Activated T-helper 1 cell treated with anti-CD3 and anti-CD28 coated beads, Interleukin-12 subunit alpha, Interleukin-12 subunit beta, Interleukin-2, Interleukin-4 antibody, amounts not matched to agents 30 ng/mL and 10 ng/mL and 1 ng/mL, durations not matched to agents 14 hours and 24 hours and 36 hours (primary cell): ENCODE data around the gene SNAP23. TPM values are rescaled to one million over a fixed set of nuclear protein-coding genes. Genes with fewer than 3 reads are reported as not detected.

Experiments used
- DNase-seq: peaks from one replicate; pipeline ENCODE4 v3.0.0; 2021; ENCODE audit warnings: low spot score
- H3K27ac Mint-ChIP-seq: one replicate; pipeline ENCODE4 v1.8.0; 2021; ENCODE audit warnings: mild to moderate bottlenecking, mixed read lengths
- H3K27me3 Mint-ChIP-seq: one replicate; pipeline ENCODE4 v1.8.0; 2022; ENCODE audit warnings: mild to moderate bottlenecking, moderate library complexity, mixed read lengths; ENCODE audit not compliant: insufficient read depth
- H3K36me3 Mint-ChIP-seq: one replicate; pipeline ENCODE4 v1.8.0; 2021; ENCODE audit warnings: low read depth, mixed read lengths
- H3K4me1 Mint-ChIP-seq: one replicate; pipeline ENCODE4 v1.8.0; 2021; ENCODE audit warnings: low read depth, mixed read lengths
- H3K4me3 Mint-ChIP-seq: one replicate; pipeline ENCODE4 v1.8.0; 2021; ENCODE audit warnings: mild to moderate bottlenecking, moderate library complexity, mixed read lengths
- H3K9me3 Mint-ChIP-seq: one replicate; pipeline ENCODE4 v1.8.0; 2021; ENCODE audit warnings: mixed read lengths
- intact Hi-C: fragments of 100-400 bp; cut with micrococcal nuclease; formaldehyde crosslinking; loops from one replicate; pipeline ENCODE4 v1.15.1; 2024
- total RNA-seq: library from RNA; stranded (reverse); gene quantifications from 2 replicates; pipeline ENCODE4 v1.2.3, GENCODE V29; 2022

SNAP23 gene
- total RNA-seq, 1 donor from 2014 or later = 73.8 TPM

DNA sequence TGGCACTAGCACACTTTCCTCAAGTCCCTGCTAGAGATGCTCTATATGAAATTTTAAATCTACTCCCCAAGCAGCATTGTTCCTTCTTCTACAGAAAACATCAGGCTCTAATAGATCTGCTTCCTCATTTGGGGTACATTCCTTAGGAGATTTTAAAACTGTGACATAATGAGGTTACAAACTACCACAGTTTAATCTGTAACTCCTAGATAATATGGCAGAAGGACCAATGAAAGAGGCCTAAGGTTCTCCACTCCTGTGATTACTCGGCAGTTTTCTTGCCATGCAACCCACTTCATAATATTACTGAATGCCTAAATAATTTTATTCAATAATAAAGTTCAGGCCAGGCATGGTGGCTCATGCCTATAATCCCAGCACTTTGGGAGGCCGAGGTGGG is 20.6 kb upstream of the SNAP23 start:
- H3K4me1 Mint-ChIP-seq = peaks cover 5% of the 10 kb centered on the region
- no peak overlapping the region for H3K4me3 Mint-ChIP-seq
- H3K9me3 Mint-ChIP-seq = no peaks in the 10 kb centered on the region
- DNase-seq = no peak
- H3K27me3 Mint-ChIP-seq = no peaks in the 10 kb centered on the region
- H3K27ac Mint-ChIP-seq = no peak overlapping the region
- peaks cover 6% of the 10 kb centered on the region for H3K36me3 Mint-ChIP-seq
- intact Hi-C loops = loop anchor here (5.0 kb wide), 1 partner anchor 203 kb away; the partner anchor contains the start of genes GANC and TMEM87A

DNA sequence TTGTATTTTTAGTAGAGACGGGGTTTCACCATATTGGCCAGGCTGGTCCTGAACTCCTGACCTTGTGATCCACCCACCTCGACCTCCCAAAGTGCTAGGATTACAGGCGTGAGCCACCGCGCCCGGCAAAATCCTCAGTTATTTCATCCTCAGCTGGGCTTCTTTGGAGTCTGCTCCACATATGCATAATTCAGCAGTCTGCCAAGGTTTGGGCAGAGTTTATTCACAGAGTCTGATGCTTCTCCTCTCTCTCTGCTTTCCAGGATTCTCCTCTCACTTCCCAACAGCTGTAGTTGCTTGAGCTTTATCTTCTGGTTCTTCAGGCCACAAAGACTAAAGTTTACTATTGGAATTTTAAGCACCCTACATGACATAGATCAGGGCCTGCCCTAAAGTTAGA is 12.7 kb upstream of the SNAP23 start:
- H3K9me3 Mint-ChIP-seq = no peaks in the 10 kb centered on the region
- H3K27ac Mint-ChIP-seq = no peak overlapping the region
- H3K27me3 Mint-ChIP-seq = no peaks in the 10 kb centered on the region
- intact Hi-C loops = no loop called here
- H3K4me3 Mint-ChIP-seq = no peak overlapping the region
- peaks cover 11% of the 10 kb centered on the region for H3K4me1 Mint-ChIP-seq
- no peak for DNase-seq
- peaks cover 11% of the 10 kb centered on the region for H3K36me3 Mint-ChIP-seq

DNA sequence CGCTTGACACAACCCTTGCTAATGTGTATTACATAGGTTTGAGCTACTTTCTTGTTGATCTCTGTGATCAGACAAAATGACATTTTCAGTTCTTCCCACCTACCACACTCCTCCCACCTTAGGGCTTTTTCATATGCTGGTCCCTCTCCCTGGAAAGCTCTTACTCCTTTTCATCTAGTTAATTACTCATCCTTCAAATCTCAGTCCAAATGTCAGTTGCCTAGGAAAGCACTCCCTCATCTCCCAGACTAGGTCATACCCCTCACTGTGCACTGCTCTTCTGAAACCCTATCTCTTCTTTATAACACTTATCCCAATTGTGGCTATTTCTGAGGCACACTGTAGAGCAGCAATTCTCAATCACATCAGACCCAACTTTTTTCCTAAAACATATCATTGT is 11.8 kb upstream of the SNAP23 start:
- Mint-ChIP-seq H3K27ac (peak overlapping the region; percentile 15), H3K4me1 (peaks cover 20% of the 10 kb centered on the region), H3K9me3 (no peaks in the 10 kb centered on the region), H3K27me3 (no peaks in the 10 kb centered on the region), H3K36me3 (peaks cover 15% of the 10 kb centered on the region), H3K4me3 (no peak overlapping the region)
- DNase-seq = no peak
- intact Hi-C loops = no loop called here

DNA sequence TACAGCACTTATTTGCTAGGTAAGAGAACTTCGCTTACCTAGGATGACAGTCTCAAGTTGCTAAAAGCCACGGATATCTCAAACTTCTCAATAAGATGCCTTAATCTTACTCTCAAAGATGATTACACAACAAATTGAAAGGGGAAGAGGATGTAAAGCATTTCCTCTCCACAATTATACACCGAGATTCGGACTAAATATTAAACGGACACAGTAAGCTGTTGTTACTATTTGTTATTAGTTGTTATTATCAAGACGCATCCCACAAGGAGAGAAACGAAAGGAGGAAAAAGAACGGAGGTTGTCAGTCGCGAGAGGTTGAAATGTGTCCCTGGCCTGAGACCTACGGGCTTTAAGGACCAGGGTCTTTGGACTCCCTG is 5.2 kb upstream of the SNAP23 start:
- peaks cover 38% of the 10 kb centered on the region for H3K4me1 Mint-ChIP-seq
- H3K27ac Mint-ChIP-seq = peak overlapping the region; percentile 99
- H3K27me3 Mint-ChIP-seq = no peaks in the 10 kb centered on the region
- H3K36me3 Mint-ChIP-seq = peaks cover 5% of the 10 kb centered on the region
- H3K4me3 Mint-ChIP-seq = peak overlapping the region; percentile 99
- intact Hi-C loops = loop anchor here (10.0 kb wide), 1 partner anchor 245 kb away; the partner anchor contains the start of gene CDAN1
- H3K9me3 Mint-ChIP-seq = no peaks in the 10 kb centered on the region
- no peak for DNase-seq

DNA sequence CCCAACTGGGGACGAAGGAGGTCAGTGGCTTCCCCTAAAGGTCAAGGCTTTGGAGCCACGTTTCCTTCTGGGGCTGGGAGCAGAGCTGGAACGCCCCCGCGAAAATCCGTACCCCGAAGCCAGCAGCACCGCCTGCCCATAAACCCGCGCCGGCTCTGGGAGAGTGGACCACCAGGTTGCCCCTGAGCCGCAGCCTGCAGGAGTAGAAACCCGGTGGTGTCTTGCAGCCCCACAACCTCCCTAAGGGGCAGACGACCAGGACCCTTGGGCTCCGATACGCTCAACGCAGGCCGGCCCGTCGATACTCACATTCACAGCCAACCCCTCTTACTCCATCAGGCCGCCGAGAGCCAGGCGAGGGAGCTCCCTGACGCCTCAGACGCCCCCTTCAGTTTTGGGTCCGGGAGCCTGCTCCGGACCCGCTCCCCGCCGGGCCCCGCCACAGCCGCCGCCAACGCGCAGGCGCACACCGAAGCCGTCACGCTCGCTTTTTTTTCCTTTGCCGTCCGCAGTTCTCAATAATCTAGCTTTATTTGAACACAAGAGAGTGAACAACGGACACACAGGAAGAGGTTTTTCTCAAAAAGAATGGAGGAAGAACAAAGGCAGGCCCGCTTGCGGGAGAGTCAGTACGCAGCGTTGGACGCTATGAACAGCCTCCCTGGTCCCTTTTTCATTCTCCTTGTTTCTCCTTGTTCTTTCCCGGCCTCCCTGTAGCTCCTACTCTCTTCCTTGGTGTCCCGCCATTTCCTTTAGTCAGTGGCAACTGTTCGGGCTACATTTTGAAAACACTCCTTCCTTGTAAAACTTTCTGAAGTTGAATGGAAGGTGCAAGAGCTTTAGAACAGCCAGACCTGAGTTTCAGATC is 4.5 kb upstream of the SNAP23 start, which contains the start of gene ZNF106:
Gene ZNF106, minus strand, starts transcription at position 471 of the 868 bp plus-strand sequence. CDS start 18,852 bp downstream, outside the sequence.
- Mint-ChIP-seq H3K27me3 (no peaks in the 10 kb centered on the region), H3K9me3 (no peaks in the 10 kb centered on the region)

DNA sequence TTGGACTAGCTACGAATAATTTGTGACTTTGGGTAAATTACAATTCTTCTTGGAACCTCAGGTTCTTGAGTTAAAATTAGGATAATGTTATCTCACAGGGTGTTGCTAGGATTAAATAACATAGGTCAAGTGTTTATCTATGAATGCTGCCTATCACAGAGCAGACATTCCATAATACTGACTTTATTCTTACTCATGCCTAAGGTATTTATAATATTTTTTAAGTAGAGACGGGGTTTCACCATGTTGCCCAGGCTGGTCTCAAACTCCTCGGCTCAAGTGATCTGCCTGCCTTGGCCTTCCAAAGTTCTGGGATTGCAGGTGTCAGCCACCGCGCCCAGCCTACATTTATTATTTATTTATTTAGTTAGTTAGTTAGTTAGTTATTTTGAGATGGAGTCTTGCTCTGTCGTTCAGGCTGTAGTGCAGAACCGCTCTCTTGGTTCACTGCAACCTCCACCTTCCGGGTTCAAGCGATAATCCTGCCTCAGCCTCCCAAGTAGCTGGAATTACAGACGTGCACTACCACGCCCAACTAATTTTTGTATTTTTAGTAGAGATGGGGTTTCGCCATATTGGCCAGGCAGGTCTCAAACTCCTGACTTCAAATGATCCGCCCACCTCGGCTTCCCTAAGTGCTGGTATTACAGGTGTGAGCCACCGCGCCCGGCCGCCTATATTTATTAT is 3.8 kb upstream of the SNAP23 start:
- H3K9me3 Mint-ChIP-seq = no peaks in the 10 kb centered on the region
- intact Hi-C loops = loop anchor here (1.0 to 10.0 kb wide), 4 partner anchors 57 to 243 kb away; partner anchors contain the start of genes CDAN1, GANC, HAUS2 and LRRC57
- DNase-seq = no peak
- peak overlapping the region; percentile 99 for H3K4me3 Mint-ChIP-seq
- no peaks in the 10 kb centered on the region for H3K27me3 Mint-ChIP-seq
- H3K27ac Mint-ChIP-seq = peak overlapping the region; percentile 99
- H3K36me3 Mint-ChIP-seq = peaks cover 9% of the 10 kb centered on the region
- H3K4me1 Mint-ChIP-seq = peaks cover 52% of the 10 kb centered on the region

More for the DNA sequence above, 4.5 kb upstream of the SNAP23 start, which contains the start of gene ZNF106:
- DNase-seq = peak; percentile 86
- H3K27ac Mint-ChIP-seq = peak within 1 kb of the TSS; percentile 99
- H3K4me1 Mint-ChIP-seq = peaks cover 45% of the 10 kb centered on the region
- H3K36me3 Mint-ChIP-seq = peaks cover 9% of the 10 kb centered on the region
- intact Hi-C loops = loop anchor here (1.0 to 10.0 kb wide), 4 partner anchors 57 to 244 kb away; partner anchors contain the start of genes CDAN1, GANC, HAUS2 and LRRC57
- H3K4me3 Mint-ChIP-seq = peak within 1 kb of the TSS; percentile 99

DNA sequence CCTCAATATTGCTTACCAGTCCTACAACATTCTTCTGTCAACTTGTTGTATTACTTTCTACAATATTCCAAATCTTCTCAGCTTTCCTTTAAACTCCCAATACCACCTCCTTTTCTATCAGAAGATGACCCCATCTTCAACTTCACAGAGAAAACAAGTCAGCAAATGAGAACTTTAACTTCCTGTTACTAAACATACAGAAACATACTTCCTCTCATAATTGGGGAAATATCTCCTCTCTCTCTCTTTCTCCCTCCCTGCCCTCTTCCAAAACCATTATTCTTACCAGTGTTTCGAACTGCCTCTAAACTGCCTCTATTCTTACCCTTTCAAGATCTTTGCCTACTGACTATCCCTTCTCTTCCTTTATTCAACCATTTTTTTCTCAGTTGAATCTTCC is 1.8 kb upstream of the SNAP23 start:
- H3K9me3 Mint-ChIP-seq = no peaks in the 10 kb centered on the region
- H3K27me3 Mint-ChIP-seq = no peaks in the 10 kb centered on the region
- H3K4me1 Mint-ChIP-seq = peaks cover 54% of the 10 kb centered on the region
- peak overlapping the region; percentile 2 for H3K27ac Mint-ChIP-seq
- intact Hi-C loops = loop anchor here (10.0 kb wide), 1 partner anchor 241 kb away; the partner anchor contains the start of gene CDAN1
- DNase-seq = no peak
- H3K36me3 Mint-ChIP-seq = peaks cover 7% of the 10 kb centered on the region
- peak overlapping the region; percentile 45 for H3K4me3 Mint-ChIP-seq

DNA sequence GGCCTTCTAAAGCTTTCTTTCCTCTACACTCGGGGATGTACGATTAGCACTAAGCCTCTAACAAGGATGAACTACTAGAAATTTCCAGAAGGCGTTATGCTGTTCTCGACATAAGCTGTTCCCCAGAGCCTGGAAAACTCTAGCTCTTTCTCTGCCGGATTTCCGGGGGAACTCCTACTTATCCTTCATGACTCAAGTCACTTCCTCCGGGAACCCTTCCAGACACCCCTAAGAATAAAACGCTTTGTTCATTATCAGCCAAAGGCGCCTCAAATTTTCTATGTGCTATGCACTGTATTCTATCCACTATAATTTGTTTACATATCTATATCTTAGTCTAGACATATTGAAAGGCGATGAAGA is 455 bp upstream of the SNAP23 start:
- Mint-ChIP-seq H3K4me3 (peak overlapping the region; percentile 100), H3K9me3 (no peaks in the 10 kb centered on the region), H3K4me1 (peaks cover 65% of the 10 kb centered on the region), H3K36me3 (peaks cover 7% of the 10 kb centered on the region), H3K27me3 (no peaks in the 10 kb centered on the region), H3K27ac (peak overlapping the region; percentile 89)
- intact Hi-C loops = loop anchor here (1.0 to 10.0 kb wide), 5 partner anchors 53 to 426 kb away; partner anchors contain the start of genes CDAN1, HAUS2 and LRRC57
- DNase-seq = peak; percentile 24

DNA sequence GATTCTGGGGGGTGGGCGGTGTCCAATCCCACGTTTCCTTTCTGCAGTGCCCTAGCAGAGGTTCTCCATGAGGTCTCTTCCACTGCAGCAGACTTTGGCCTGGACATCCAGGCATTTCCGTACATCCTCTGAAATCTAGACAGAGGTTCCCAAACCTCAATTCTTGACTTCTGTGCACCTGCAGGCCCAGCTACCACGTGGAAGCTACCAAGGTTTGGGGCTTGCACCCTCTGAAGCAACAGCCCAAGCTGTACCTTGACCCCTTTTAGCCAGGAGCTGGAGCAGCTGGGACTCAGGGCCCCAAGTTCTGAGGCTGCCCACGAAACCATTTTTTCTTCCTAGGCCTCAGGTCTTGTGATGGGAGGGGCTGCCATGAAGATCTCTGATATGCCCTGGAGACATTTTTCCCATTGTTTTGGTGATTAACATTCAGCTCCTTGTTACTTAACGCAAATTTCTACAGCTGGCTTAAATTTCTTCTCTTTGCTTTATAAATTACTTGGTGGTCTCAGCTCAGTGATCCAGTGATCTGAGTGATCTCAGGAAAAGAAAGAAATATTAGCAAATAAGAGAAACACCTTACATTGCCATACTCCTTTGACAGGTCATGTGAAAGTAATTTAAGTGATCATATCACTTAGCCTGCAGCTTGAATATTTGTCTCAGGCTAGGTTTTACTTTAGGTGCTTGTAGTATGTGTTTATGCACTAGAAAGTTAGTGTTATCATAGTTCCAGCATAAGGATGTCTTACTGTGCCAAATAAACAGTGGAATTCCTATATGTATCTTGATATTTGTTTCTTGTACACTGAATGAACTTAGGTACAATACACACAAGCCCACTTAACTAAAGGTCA is 3.0 kb downstream of the SNAP23 start:
- H3K4me3 Mint-ChIP-seq = peak overlapping the region; percentile 25
- H3K36me3 Mint-ChIP-seq = peaks cover 7% of the 10 kb centered on the region
- no peaks in the 10 kb centered on the region for H3K9me3 Mint-ChIP-seq
- peaks cover 58% of the 10 kb centered on the region for H3K4me1 Mint-ChIP-seq
- no peaks in the 10 kb centered on the region for H3K27me3 Mint-ChIP-seq
- no peak for DNase-seq
- peak overlapping the region; percentile 23 for H3K27ac Mint-ChIP-seq
- intact Hi-C loops = loop anchor here (5.0 to 10.0 kb wide), 2 partner anchors 109 to 236 kb away; partner anchors contain the start of gene CDAN1

DNA sequence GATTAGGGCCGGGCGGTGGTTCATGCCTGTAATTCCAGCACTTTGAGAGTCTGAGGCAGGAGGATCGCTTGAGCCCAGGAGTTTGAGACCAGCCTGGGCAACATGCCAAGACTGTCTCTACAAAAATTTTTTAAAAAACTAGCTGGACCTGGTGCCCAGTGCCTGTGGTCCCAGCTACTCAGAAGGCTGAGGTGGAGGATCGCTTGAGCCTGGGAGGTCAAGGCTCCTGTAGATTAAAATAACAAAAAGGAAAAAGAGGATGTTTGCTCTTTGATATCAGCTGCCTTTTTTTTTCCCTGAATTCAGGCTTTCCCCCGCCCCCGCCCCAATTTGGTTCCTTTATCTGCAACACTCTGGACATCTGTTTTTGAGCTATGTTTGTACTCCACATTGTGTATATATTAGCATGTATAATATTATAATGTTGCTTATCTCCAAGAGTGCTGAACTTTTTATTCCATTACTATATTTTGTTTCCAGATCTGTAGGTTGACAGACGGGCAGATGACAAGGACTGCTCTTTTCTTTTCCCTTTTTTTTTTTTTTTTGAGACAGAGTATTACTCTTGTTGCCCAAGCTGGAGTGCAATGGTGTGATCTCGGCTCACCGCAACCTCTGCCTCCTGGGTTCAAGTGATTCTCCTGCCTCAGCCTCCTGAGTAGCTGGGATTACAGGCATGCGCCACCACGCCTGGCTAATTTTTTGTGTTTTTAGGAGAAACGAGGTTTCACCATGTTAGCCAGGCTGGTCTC is 4.6 kb downstream of the SNAP23 start:
- H3K36me3 Mint-ChIP-seq = peaks cover 7% of the 10 kb centered on the region
- H3K9me3 Mint-ChIP-seq = no peaks in the 10 kb centered on the region
- H3K4me3 Mint-ChIP-seq = no peak overlapping the region
- peaks cover 43% of the 10 kb centered on the region for H3K4me1 Mint-ChIP-seq
- H3K27ac Mint-ChIP-seq = no peak overlapping the region
- DNase-seq = no peak
- H3K27me3 Mint-ChIP-seq = no peaks in the 10 kb centered on the region
- intact Hi-C loops = loop anchor here (5.0 to 10.0 kb wide), 2 partner anchors 107 to 235 kb away; partner anchors contain the start of gene CDAN1

DNA sequence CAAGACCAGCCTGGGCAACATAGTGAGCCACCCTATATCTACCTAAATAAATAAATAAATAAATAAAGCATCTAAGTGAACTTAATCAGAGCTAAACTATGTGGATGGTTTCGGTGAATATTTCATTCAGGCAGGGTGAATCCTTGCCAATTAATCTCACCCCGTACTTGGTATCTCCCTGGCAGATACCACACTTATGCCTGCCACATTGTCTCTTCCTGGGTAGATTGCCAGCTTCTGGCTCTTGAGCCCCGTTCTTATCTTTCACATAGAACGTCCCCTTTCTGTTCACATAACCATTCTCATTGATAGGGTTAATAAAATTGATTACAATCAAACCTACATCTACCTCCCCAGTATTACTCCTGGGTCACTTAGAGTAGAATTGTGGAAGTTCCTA is 7.0 kb downstream of the SNAP23 start:
- intact Hi-C loops = no loop called here
- H3K27me3 Mint-ChIP-seq = no peaks in the 10 kb centered on the region
- no peak for DNase-seq
- H3K27ac Mint-ChIP-seq = no peak overlapping the region
- no peaks in the 10 kb centered on the region for H3K9me3 Mint-ChIP-seq
- no peak overlapping the region for H3K4me3 Mint-ChIP-seq
- peaks cover 2% of the 10 kb centered on the region for H3K36me3 Mint-ChIP-seq
- H3K4me1 Mint-ChIP-seq = peaks cover 23% of the 10 kb centered on the region
